AML-193 (cell line): ENCODE results near the gene RFX8.

Source experiments
- DNase-seq, 2 experiments: peaks; one replicate each; lab custom pipeline; 2025; lab: John Stamatoyannopoulos, UW

Gene RFX8

DNA sequence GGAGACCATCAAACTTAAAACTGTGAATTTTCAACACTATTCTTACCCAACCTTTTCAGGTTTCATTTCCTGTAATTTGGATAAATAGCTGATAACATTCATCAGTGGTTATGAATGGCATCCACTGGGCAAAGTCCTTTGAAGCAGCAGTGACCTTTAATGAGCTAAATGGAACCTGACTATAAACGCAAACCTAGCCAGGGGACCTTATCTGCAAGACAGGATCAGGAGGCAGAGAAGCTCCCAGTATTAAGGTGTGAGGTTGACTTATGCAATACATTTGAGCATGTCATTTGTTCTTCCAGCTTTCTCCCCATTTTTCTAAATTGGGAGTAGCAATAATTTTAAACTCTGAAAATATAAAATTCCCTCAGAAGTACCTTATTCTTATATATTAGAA is 126.0 kb downstream of the RFX8 start:
- no peak for DNase-seq
